ENCODE data around the gene OXCT2.

- TF ChIP-seq CTCF (IDR thresholded peaks at IDR 0.05) (no peak), EZH2 (IDR thresholded peaks at IDR 0.05; ENCODE audit: borderline replicate concordance, insufficient read depth, low read depth, low read length, poor library complexity, severe bottlenecking) (no peak)
These were observed 38.0 kb downstream of the OXCT2 start for GRCh38 chr1:39733161-39733560.
